HEK293 (cell line): ENCODE measurements around the gene NUFIP1.
A peak's percentile ranks its signal among the peaks of the same experiment; 100 is the strongest.

Experiments
- BCL6B ChIP-seq: fragments of 450-650 bp; formaldehyde crosslinking; IDR thresholded peaks from 2 replicates; pipeline ENCODE4 v1.5.1; 2017; ENCODE audit warnings: missing biosample characterization, missing genetic modification characterization
- EGR2 ChIP-seq: fragments of 450-650 bp; formaldehyde crosslinking; IDR thresholded peaks from 2 replicates; pipeline ENCODE4 v1.5.1; 2016; ENCODE audit warnings: low read depth, missing biosample characterization, missing genetic modification characterization
- GLIS1 ChIP-seq: fragments of 450-650 bp; formaldehyde crosslinking; IDR thresholded peaks from 2 replicates; pipeline ENCODE4 v1.5.1; 2016; ENCODE audit warnings: missing biosample characterization, missing genetic modification characterization
- GLIS2 ChIP-seq: fragments of 450-650 bp; formaldehyde crosslinking; IDR thresholded peaks from 2 replicates; pipeline ENCODE4 v1.5.1; 2016; ENCODE audit warnings: missing biosample characterization, missing genetic modification characterization
- KLF10 ChIP-seq: fragments of 450-650 bp; IDR thresholded peaks from 2 replicates; pipeline ENCODE4 v1.5.1; 2018; ENCODE audit warnings: missing biosample characterization, mild to moderate bottlenecking, missing genetic modification characterization
- MEIS1 ChIP-seq: sonication (generic); formaldehyde crosslinking; IDR thresholded peaks from 2 replicates; pipeline ENCODE4 v1.8.1; 2022; ENCODE audit warnings: missing genetic modification reagents, mild to moderate bottlenecking, borderline replicate concordance
- OVOL3 ChIP-seq: fragments of 450-650 bp; formaldehyde crosslinking; IDR thresholded peaks from 2 replicates; pipeline ENCODE4 v1.5.1; 2016; ENCODE audit warnings: missing biosample characterization, missing genetic modification characterization
- TRIM28 ChIP-seq: IDR thresholded peaks from 2 replicates; pipeline ENCODE4 v1.6.1; 2011; ENCODE audit warnings: low read length, control low read depth, borderline replicate concordance
- ZEB2 ChIP-seq: fragments of 450-650 bp; formaldehyde crosslinking; IDR thresholded peaks from 2 replicates; pipeline ENCODE4 v1.5.1; 2016; ENCODE audit warnings: missing biosample characterization, missing genetic modification characterization
- ZFP37 ChIP-seq: fragments of 450-650 bp; formaldehyde crosslinking; IDR thresholded peaks from 2 replicates; pipeline ENCODE4 v1.5.1; 2016; ENCODE audit warnings: missing biosample characterization, missing genetic modification characterization
- ZNF302 ChIP-seq: fragments of 450-650 bp; formaldehyde crosslinking; IDR thresholded peaks from 2 replicates; pipeline ENCODE4 v1.5.1; 2016; ENCODE audit warnings: missing biosample characterization, missing genetic modification characterization, low read depth
- ZNF311 ChIP-seq: fragments of 450-650 bp; formaldehyde crosslinking; IDR thresholded peaks from 2 replicates; pipeline ENCODE4 v1.5.1; 2017; ENCODE audit warnings: missing biosample characterization, missing genetic modification characterization, borderline replicate concordance
- ZNF350 ChIP-seq: fragments of 450-650 bp; formaldehyde crosslinking; IDR thresholded peaks from 2 replicates; pipeline ENCODE4 v1.5.0; 2017; ENCODE audit warnings: missing biosample characterization, mild to moderate bottlenecking, missing genetic modification characterization
- ZNF37A ChIP-seq: fragments of 450-650 bp; IDR thresholded peaks from 2 replicates; pipeline ENCODE4 v1.5.1; 2018; ENCODE audit warnings: missing biosample characterization, missing genetic modification characterization
- ZNF426 ChIP-seq: fragments of 450-650 bp; formaldehyde crosslinking; IDR thresholded peaks from 2 replicates; pipeline ENCODE4 v1.5.1; 2017; ENCODE audit warnings: missing biosample characterization, missing genetic modification characterization, mild to moderate bottlenecking, inconsistent platforms, moderate library complexity
- ZNF555 ChIP-seq: fragments of 450-650 bp; formaldehyde crosslinking; conservative IDR thresholded peaks from 2 replicates; pipeline ENCODE4 v1.5.1; 2017; ENCODE audit warnings: missing biosample characterization, mild to moderate bottlenecking, missing genetic modification characterization, inconsistent platforms
- ZNF621 ChIP-seq: fragments of 450-650 bp; formaldehyde crosslinking; IDR thresholded peaks from 2 replicates; pipeline ENCODE4 v1.5.1; 2017; ENCODE audit warnings: missing biosample characterization, missing genetic modification characterization
- ZNF623 ChIP-seq: fragments of 450-650 bp; formaldehyde crosslinking; IDR thresholded peaks from 2 replicates; pipeline ENCODE4 v1.5.1; 2016; ENCODE audit warnings: missing biosample characterization, missing genetic modification characterization
- ZNF670 ChIP-seq: fragments of 450-650 bp; formaldehyde crosslinking; IDR thresholded peaks from 2 replicates; pipeline ENCODE4 v1.5.1; 2016; ENCODE audit warnings: missing biosample characterization, missing genetic modification characterization, low read depth
- ZNF677 ChIP-seq: fragments of 450-650 bp; IDR thresholded peaks from 2 replicates; pipeline ENCODE4 v1.5.0; 2018; ENCODE audit warnings: missing biosample characterization, mild to moderate bottlenecking, missing genetic modification characterization, moderate library complexity
- ZNF692 ChIP-seq: fragments of 450-650 bp; formaldehyde crosslinking; IDR thresholded peaks from 2 replicates; pipeline ENCODE4 v1.5.1; 2016; ENCODE audit warnings: missing biosample characterization, missing genetic modification characterization
- ZNF701 ChIP-seq: fragments of 450-650 bp; formaldehyde crosslinking; IDR thresholded peaks from 2 replicates; pipeline ENCODE4 v1.5.1; 2016; ENCODE audit warnings: missing biosample characterization, missing genetic modification characterization
- TF ChIP-seq, protein P1 (sequence below): fragments of 450-650 bp; formaldehyde crosslinking; IDR thresholded peaks from 2 replicates; pipeline ENCODE4 v1.5.1; 2016; ENCODE audit warnings: missing biosample characterization, missing genetic modification characterization, low read depth
- TF ChIP-seq, protein P2 (sequence below): fragments of 450-650 bp; formaldehyde crosslinking; IDR thresholded peaks from 2 replicates; pipeline ENCODE4 v1.5.1; 2017; ENCODE audit warnings: missing biosample characterization, missing genetic modification characterization
- TF ChIP-seq, protein P3 (sequence below): fragments of 450-650 bp; formaldehyde crosslinking; IDR thresholded peaks from 2 replicates; pipeline ENCODE4 v1.5.1; 2016; ENCODE audit warnings: missing biosample characterization, missing genetic modification characterization
- TF ChIP-seq, protein P4 (sequence below): fragments of 450-650 bp; formaldehyde crosslinking; IDR thresholded peaks from 2 replicates; pipeline ENCODE4 v1.5.1; 2016; ENCODE audit warnings: missing biosample characterization, missing genetic modification characterization

NUFIP1 gene

DNA sequence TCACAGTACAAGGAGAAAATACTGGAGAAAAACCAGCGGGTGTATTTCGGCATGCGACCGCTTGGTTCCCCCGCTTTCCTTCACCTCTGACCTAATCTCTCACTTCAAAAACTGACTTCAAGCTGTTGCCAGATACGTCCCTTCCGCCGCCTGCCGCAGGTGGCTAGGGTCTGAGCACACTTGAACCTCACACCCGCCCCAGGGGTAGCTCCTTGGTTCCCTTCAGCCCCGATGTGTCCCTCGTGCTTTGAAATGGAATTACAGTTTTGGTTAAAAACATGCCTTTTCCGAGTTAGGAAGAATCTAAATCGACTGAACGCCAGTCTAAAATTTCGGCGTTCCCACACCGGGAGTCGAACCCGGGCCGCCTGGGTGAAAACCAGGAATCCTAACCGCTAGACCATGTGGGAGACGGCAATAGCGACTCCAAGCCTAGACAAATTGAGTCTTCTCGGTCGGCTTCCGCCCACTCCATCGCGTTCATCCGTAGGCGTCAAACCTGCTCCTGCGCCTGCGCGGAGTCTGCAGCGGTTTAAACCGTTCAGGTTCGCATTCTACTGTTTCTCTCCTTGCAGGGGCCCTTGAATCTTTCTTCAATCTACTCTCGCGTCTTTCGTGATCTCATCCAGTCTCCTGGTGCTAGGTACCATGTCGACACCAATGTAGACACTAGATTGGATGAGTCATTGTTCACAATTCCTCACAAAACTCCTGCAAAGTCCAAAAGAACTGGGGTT is 71.5 kb downstream of the NUFIP1 start (continued):
- TF ChIP-seq BCL6B (no peak), ZNF426 (tag by site-specific recombination) (no peak), ZNF692 (tag by site-specific recombination) (no peak; the same call in 1 of the 2 replicates), OVOL3 (tag by site-specific recombination) (no peak), ZNF623 (tag by site-specific recombination) (peak; percentile 26; the same call in 1 of the 2 replicates), ZNF302 (no peak), KLF10 (tag by site-specific recombination) (peak; percentile 84), ZNF701 (tag by site-specific recombination) (no peak), ZNF621 (tag by site-specific recombination) (no peak), ZNF311 (tag by site-specific recombination) (no peak), ZNF677 (tag by site-specific recombination) (no peak), MEIS1 (no peak), EGR2 (tag by site-specific recombination) (peak; percentile 98), ZNF670 (tag by site-specific recombination) (no peak), ZFP37 (tag by site-specific recombination) (no peak; the same call in 1 of the 2 replicates), GLIS2 (peak; percentile 49; the same call in 1 of the 2 replicates), ZNF350 (no peak), TRIM28 (0 out of 2 replicates have a peak, but pooled peaks have one; percentile 67), ZNF37A (tag by site-specific recombination) (peak; percentile 28; the same call in 1 of the 2 replicates), ZEB2 (tag by site-specific recombination) (peak; percentile 87), ZNF555 (no peak), GLIS1 (tag by site-specific recombination) (peak; percentile 44)
- TF ChIP-seq, protein P1, sequence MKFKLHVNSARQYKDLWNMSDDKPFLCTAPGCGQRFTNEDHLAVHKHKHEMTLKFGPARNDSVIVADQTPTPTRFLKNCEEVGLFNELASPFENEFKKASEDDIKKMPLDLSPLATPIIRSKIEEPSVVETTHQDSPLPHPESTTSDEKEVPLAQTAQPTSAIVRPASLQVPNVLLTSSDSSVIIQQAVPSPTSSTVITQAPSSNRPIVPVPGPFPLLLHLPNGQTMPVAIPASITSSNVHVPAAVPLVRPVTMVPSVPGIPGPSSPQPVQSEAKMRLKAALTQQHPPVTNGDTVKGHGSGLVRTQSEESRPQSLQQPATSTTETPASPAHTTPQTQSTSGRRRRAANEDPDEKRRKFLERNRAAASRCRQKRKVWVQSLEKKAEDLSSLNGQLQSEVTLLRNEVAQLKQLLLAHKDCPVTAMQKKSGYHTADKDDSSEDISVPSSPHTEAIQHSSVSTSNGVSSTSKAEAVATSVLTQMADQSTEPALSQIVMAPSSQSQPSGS (tag by site-specific recombination) = peak; percentile 68
- TF ChIP-seq, protein P2, sequence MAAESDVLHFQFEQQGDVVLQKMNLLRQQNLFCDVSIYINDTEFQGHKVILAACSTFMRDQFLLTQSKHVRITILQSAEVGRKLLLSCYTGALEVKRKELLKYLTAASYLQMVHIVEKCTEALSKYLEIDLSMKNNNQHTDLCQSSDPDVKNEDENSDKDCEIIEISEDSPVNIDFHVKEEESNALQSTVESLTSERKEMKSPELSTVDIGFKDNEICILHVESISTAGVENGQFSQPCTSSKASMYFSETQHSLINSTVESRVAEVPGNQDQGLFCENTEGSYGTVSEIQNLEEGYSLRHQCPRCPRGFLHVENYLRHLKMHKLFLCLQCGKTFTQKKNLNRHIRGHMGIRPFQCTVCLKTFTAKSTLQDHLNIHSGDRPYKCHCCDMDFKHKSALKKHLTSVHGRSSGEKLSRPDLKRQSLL = peak; percentile 82; the same call in 1 of the 2 replicates
- TF ChIP-seq, protein P3, sequence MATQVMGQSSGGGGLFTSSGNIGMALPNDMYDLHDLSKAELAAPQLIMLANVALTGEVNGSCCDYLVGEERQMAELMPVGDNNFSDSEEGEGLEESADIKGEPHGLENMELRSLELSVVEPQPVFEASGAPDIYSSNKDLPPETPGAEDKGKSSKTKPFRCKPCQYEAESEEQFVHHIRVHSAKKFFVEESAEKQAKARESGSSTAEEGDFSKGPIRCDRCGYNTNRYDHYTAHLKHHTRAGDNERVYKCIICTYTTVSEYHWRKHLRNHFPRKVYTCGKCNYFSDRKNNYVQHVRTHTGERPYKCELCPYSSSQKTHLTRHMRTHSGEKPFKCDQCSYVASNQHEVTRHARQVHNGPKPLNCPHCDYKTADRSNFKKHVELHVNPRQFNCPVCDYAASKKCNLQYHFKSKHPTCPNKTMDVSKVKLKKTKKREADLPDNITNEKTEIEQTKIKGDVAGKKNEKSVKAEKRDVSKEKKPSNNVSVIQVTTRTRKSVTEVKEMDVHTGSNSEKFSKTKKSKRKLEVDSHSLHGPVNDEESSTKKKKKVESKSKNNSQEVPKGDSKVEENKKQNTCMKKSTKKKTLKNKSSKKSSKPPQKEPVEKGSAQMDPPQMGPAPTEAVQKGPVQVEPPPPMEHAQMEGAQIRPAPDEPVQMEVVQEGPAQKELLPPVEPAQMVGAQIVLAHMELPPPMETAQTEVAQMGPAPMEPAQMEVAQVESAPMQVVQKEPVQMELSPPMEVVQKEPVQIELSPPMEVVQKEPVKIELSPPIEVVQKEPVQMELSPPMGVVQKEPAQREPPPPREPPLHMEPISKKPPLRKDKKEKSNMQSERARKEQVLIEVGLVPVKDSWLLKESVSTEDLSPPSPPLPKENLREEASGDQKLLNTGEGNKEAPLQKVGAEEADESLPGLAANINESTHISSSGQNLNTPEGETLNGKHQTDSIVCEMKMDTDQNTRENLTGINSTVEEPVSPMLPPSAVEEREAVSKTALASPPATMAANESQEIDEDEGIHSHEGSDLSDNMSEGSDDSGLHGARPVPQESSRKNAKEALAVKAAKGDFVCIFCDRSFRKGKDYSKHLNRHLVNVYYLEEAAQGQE (tag by site-specific recombination) = peak; percentile 73
- TF ChIP-seq, protein P4, sequence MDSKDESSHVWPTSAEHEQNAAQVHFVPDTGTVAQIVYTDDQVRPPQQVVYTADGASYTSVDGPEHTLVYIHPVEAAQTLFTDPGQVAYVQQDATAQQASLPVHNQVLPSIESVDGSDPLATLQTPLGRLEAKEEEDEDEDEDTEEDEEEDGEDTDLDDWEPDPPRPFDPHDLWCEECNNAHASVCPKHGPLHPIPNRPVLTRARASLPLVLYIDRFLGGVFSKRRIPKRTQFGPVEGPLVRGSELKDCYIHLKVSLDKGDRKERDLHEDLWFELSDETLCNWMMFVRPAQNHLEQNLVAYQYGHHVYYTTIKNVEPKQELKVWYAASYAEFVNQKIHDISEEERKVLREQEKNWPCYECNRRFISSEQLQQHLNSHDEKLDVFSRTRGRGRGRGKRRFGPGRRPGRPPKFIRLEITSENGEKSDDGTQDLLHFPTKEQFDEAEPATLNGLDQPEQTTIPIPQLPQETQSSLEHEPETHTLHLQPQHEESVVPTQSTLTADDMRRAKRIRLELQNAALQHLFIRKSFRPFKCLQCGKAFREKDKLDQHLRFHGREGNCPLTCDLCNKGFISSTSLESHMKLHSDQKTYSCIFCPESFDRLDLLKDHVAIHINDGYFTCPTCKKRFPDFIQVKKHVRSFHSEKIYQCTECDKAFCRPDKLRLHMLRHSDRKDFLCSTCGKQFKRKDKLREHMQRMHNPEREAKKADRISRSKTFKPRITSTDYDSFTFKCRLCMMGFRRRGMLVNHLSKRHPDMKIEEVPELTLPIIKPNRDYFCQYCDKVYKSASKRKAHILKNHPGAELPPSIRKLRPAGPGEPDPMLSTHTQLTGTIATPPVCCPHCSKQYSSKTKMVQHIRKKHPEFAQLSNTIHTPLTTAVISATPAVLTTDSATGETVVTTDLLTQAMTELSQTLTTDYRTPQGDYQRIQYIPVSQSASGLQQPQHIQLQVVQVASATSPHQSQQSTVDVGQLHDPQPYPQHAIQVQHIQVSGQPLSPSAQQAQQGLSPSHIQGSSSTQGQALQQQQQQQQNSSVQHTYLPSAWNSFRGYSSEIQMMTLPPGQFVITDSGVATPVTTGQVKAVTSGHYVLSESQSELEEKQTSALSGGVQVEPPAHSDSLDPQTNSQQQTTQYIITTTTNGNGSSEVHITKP (tag by site-specific recombination) = no peak
